ENCODE results near the gene NOS1AP. TPM values are rescaled to one million over a fixed set of nuclear protein-coding genes. Genes with fewer than 3 reads are reported as not detected.

NOS1AP gene
- total and polyA plus RNA-seq, 7 experiments from 2014 or later = 0.08 to 0.15 TPM; not detected in 5

- Mint-ChIP-seq H3K27ac (no peak overlapping the region), H3K27me3 (peaks cover 5 to 25% (median 23%) of the 10 kb centered on the region in 5 donors), H3K4me3 (no peak overlapping the region), H3K36me3 (no peaks in the 10 kb centered on the region), H3K4me1 (no peaks in the 10 kb centered on the region), H3K9me3 (no peaks in the 10 kb centered on the region)
- Histone ChIP-seq H3K36me3 (ENCODE audit: control insufficient read depth in 2 of 3, insufficient read depth in 3 of 3, low read length in 3 of 3) (no peaks in the 10 kb centered on the region), H3K9me3 (ENCODE audit: control insufficient read depth in 2 of 3, low read length in 3 of 3) (no peaks in the 10 kb centered on the region), H3K27ac (ENCODE audit: low read depth, low read length) (no peak overlapping the region), H3K4me1 (ENCODE audit: control insufficient read depth in 2 of 2, insufficient read depth in 2 of 2, low read length in 2 of 2) (no peaks in the 10 kb centered on the region), H3K4me3 (ENCODE audit: low read length) (no peak overlapping the region), H3K27me3 (ENCODE audit: control insufficient read depth in 2 of 2, insufficient read depth in 2 of 2, low read length in 2 of 2) (no peaks in the 10 kb centered on the region)
- ChIA-PET CTCF (no interaction called here), POLR2A (no interaction called here)
- no peak for DNase-seq
- ATAC-seq = peak; percentile 24
- intact Hi-C loops (cut with micrococcal nuclease) = no loop called here
Measured at GRCh38 chr1:162229549-162229948, 160.1 kb downstream of the NOS1AP start.

GRCh38 chr1:162230096-162230495, 160.6 kb downstream of the NOS1AP start:
- H3K4me1 ChIP-seq (ENCODE audit: control insufficient read depth in 2 of 2, insufficient read depth in 2 of 2, low read length in 2 of 2) = no peaks in the 10 kb centered on the region
- H3K4me3 ChIP-seq (ENCODE audit: low read length) = no peak overlapping the region
- no peak overlapping the region for H3K27ac Mint-ChIP-seq
- no peaks in the 10 kb centered on the region for H3K4me1 Mint-ChIP-seq
- peaks cover 10 to 25% (median 23%) of the 10 kb centered on the region in 5 donors for H3K27me3 Mint-ChIP-seq
- DNase-seq (no peak), ATAC-seq (no peak)
- no peak overlapping the region for H3K4me3 Mint-ChIP-seq
- intact Hi-C loops (cut with micrococcal nuclease) = no loop called here
- ChIA-PET CTCF (no interaction called here), POLR2A (no interaction called here)
- H3K36me3 ChIP-seq (ENCODE audit: control insufficient read depth in 2 of 3, insufficient read depth in 3 of 3, low read length in 3 of 3) = no peaks in the 10 kb centered on the region
- no peaks in the 10 kb centered on the region for H3K9me3 Mint-ChIP-seq
- H3K9me3 ChIP-seq (ENCODE audit: control insufficient read depth in 2 of 3, low read length in 3 of 3) = no peaks in the 10 kb centered on the region
- H3K36me3 Mint-ChIP-seq = no peaks in the 10 kb centered on the region
- no peaks in the 10 kb centered on the region for H3K27me3 ChIP-seq (ENCODE audit: control insufficient read depth in 2 of 2, insufficient read depth in 2 of 2, low read length in 2 of 2)
- no peak overlapping the region for H3K27ac ChIP-seq (ENCODE audit: low read depth, low read length)

DNA sequence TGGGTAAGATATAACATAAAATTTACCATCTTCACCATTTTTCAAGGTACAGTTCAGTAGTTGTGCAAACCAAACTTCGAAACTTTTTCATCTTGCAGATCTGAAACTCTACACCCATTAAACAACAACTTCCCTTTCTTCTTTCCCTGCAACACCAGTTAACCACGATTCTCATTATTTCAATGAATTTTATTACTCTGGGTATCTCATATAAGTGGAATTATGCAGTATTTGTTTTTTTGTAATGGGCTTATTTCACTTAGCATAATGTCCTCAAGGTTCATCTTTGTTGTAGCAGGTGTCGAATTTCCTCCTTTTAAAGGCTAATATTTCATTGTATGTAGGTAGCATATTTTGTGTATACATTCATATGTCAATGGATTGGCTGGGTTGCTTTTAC, 161.0 kb downstream of the NOS1AP start:
- ChIA-PET POLR2A (no interaction called here), CTCF (no interaction called here)
- no peaks in the 10 kb centered on the region for H3K9me3 ChIP-seq (ENCODE audit: control insufficient read depth in 2 of 3, low read length in 3 of 3)
- ATAC-seq (no peak), DNase-seq (no peak)
- Mint-ChIP-seq H3K36me3 (no peaks in the 10 kb centered on the region), H3K4me3 (no peak overlapping the region), H3K9me3 (no peaks in the 10 kb centered on the region), H3K27me3 (peaks cover 11 to 28% (median 24%) of the 10 kb centered on the region in 5 donors), H3K4me1 (no peaks in the 10 kb centered on the region), H3K27ac (no peak overlapping the region)
- intact Hi-C loops (cut with micrococcal nuclease) = no loop called here
- H3K4me3 ChIP-seq (ENCODE audit: low read length) = no peak overlapping the region
- no peaks in the 10 kb centered on the region for H3K36me3 ChIP-seq (ENCODE audit: control insufficient read depth in 2 of 3, insufficient read depth in 3 of 3, low read length in 3 of 3)
- H3K27me3 ChIP-seq (ENCODE audit: control insufficient read depth in 2 of 2, insufficient read depth in 2 of 2, low read length in 2 of 2) = no peaks in the 10 kb centered on the region
- no peak overlapping the region for H3K27ac ChIP-seq (ENCODE audit: low read depth, low read length)
- H3K4me1 ChIP-seq (ENCODE audit: control insufficient read depth in 2 of 2, insufficient read depth in 2 of 2, low read length in 2 of 2) = no peaks in the 10 kb centered on the region

GRCh38 chr1:162232034-162232711, 162.7 kb downstream of the NOS1AP start:
- H3K4me1 Mint-ChIP-seq = no peaks in the 10 kb centered on the region
- H3K4me1 ChIP-seq (ENCODE audit: control insufficient read depth in 2 of 2, insufficient read depth in 2 of 2, low read length in 2 of 2) = no peaks in the 10 kb centered on the region
- no peak overlapping the region for H3K27ac ChIP-seq (ENCODE audit: low read depth, low read length)
- no peak overlapping the region for H3K27ac Mint-ChIP-seq
- H3K4me3 ChIP-seq (ENCODE audit: low read length) = no peak overlapping the region
- H3K36me3 ChIP-seq (ENCODE audit: control insufficient read depth in 2 of 3, insufficient read depth in 3 of 3, low read length in 3 of 3) = no peaks in the 10 kb centered on the region
- no peaks in the 10 kb centered on the region for H3K9me3 Mint-ChIP-seq
- H3K36me3 Mint-ChIP-seq = no peaks in the 10 kb centered on the region
- ChIA-PET CTCF (no interaction called here), POLR2A (no interaction called here)
- intact Hi-C loops (cut with micrococcal nuclease) = no loop called here
- ATAC-seq (no peak), DNase-seq (no peak)
- peaks cover 22 to 40% (median 30%) of the 10 kb centered on the region in 5 donors for H3K27me3 Mint-ChIP-seq
- H3K4me3 Mint-ChIP-seq = no peak overlapping the region
- no peaks in the 10 kb centered on the region for H3K27me3 ChIP-seq (ENCODE audit: control insufficient read depth in 2 of 2, insufficient read depth in 2 of 2, low read length in 2 of 2)
- no peaks in the 10 kb centered on the region for H3K9me3 ChIP-seq (ENCODE audit: control insufficient read depth in 2 of 3, low read length in 3 of 3)

- H3K36me3 ChIP-seq (ENCODE audit: control insufficient read depth in 2 of 3, insufficient read depth in 3 of 3, low read length in 3 of 3) = no peaks in the 10 kb centered on the region
- intact Hi-C loops (cut with micrococcal nuclease) = no loop called here
- POLR2A ChIA-PET = no interaction called here
Measured at GRCh38 chr1:162233066-162233465, 163.6 kb downstream of the NOS1AP start.

GRCh38 chr1:162233937-162234336, 164.4 kb downstream of the NOS1AP start:
- ChIA-PET POLR2A (no interaction called here), CTCF (no interaction called here)
- no peaks in the 10 kb centered on the region for H3K27me3 ChIP-seq (ENCODE audit: control insufficient read depth in 2 of 2, insufficient read depth in 2 of 2, low read length in 2 of 2)
- ATAC-seq (no peak), DNase-seq (no peak)
- Mint-ChIP-seq H3K9me3 (no peaks in the 10 kb centered on the region), H3K4me1 (no peaks in the 10 kb centered on the region), H3K4me3 (no peak overlapping the region), H3K27ac (no peak overlapping the region), H3K27me3 (peaks cover 16 to 34% (median 30%) of the 10 kb centered on the region in 5 donors), H3K36me3 (no peaks in the 10 kb centered on the region)
- H3K36me3 ChIP-seq (ENCODE audit: control insufficient read depth in 2 of 3, insufficient read depth in 3 of 3, low read length in 3 of 3) = no peaks in the 10 kb centered on the region
- no peak overlapping the region for H3K4me3 ChIP-seq (ENCODE audit: low read length)
- H3K9me3 ChIP-seq (ENCODE audit: control insufficient read depth in 2 of 3, low read length in 3 of 3) = no peaks in the 10 kb centered on the region
- intact Hi-C loops (cut with micrococcal nuclease) = no loop called here
- no peaks in the 10 kb centered on the region for H3K4me1 ChIP-seq (ENCODE audit: control insufficient read depth in 2 of 2, insufficient read depth in 2 of 2, low read length in 2 of 2)
- H3K27ac ChIP-seq (ENCODE audit: low read depth, low read length) = no peak overlapping the region

More at GRCh38 chr1:162233066-162233465, 163.6 kb downstream of the NOS1AP start:
- Histone ChIP-seq H3K27me3 (ENCODE audit: control insufficient read depth in 2 of 2, insufficient read depth in 2 of 2, low read length in 2 of 2) (no peaks in the 10 kb centered on the region), H3K27ac (ENCODE audit: low read depth, low read length) (no peak overlapping the region), H3K9me3 (ENCODE audit: control insufficient read depth in 2 of 3, low read length in 3 of 3) (no peaks in the 10 kb centered on the region), H3K4me3 (ENCODE audit: low read length) (no peak overlapping the region), H3K4me1 (ENCODE audit: control insufficient read depth in 2 of 2, insufficient read depth in 2 of 2, low read length in 2 of 2) (no peaks in the 10 kb centered on the region)
- ATAC-seq = no peak
- Mint-ChIP-seq H3K27me3 (peaks cover 18 to 35% (median 31%) of the 10 kb centered on the region in 5 donors), H3K4me1 (no peaks in the 10 kb centered on the region), H3K36me3 (no peaks in the 10 kb centered on the region), H3K4me3 (no peak overlapping the region), H3K9me3 (no peaks in the 10 kb centered on the region), H3K27ac (no peak overlapping the region)
- CTCF ChIA-PET = no interaction called here
- DNase-seq = no peak

GRCh38 chr1:162234571-162234970, 165.1 kb downstream of the NOS1AP start:
- H3K4me1 Mint-ChIP-seq = no peaks in the 10 kb centered on the region
- peaks cover 12 to 35% (median 32%) of the 10 kb centered on the region in 5 donors for H3K27me3 Mint-ChIP-seq
- Histone ChIP-seq H3K4me3 (ENCODE audit: low read length) (no peak overlapping the region), H3K9me3 (ENCODE audit: control insufficient read depth in 2 of 3, low read length in 3 of 3) (no peaks in the 10 kb centered on the region), H3K36me3 (ENCODE audit: control insufficient read depth in 2 of 3, insufficient read depth in 3 of 3, low read length in 3 of 3) (no peaks in the 10 kb centered on the region), H3K27ac (ENCODE audit: low read depth, low read length) (no peak overlapping the region), H3K27me3 (ENCODE audit: control insufficient read depth in 2 of 2, insufficient read depth in 2 of 2, low read length in 2 of 2) (no peaks in the 10 kb centered on the region), H3K4me1 (ENCODE audit: control insufficient read depth in 2 of 2, insufficient read depth in 2 of 2, low read length in 2 of 2) (no peaks in the 10 kb centered on the region)
- ChIA-PET CTCF (no interaction called here), POLR2A (no interaction called here)
- ATAC-seq (no peak), DNase-seq (no peak)
- H3K27ac Mint-ChIP-seq = no peak overlapping the region
- H3K9me3 Mint-ChIP-seq = no peaks in the 10 kb centered on the region
- intact Hi-C loops (cut with micrococcal nuclease) = no loop called here
- no peak overlapping the region for H3K4me3 Mint-ChIP-seq
- H3K36me3 Mint-ChIP-seq = no peaks in the 10 kb centered on the region

Measured in naive thymus-derived CD4-positive, alpha-beta T cell (primary cell).